SK-N-SH treated with all-trans-retinoic acid at 6 μM for 48 hours (cell line): ENCODE data around the gene NFKBIB.
A peak's percentile ranks its signal among the peaks of the same experiment; 100 is the strongest.
"Not testable (repeated sequence)": the region's sequence is repeated elsewhere in the genome, so short reads cannot be mapped to it uniquely, and the experiment has no call there.

ENCODE experiments used
- ATAC-seq: fragments of 200-7000 bp; cut with Tn5 transposase; 3 replicates; pipeline ENCODE4 v1.9.1; 2020; ENCODE audit warnings: mild to moderate bottlenecking, moderate library complexity
- ARNTL ChIP-seq: fragments of 450-650 bp; formaldehyde crosslinking; IDR thresholded peaks from 2 replicates; pipeline ENCODE4 v1.5.0; 2020; ENCODE audit warnings: low read depth, mild to moderate bottlenecking, moderate library complexity, borderline replicate concordance
- BACH2 ChIP-seq: fragments of 250-450 bp; sonication (Bioruptor Pico); IDR thresholded peaks from 2 replicates; pipeline ENCODE4 v1.9.0; 2021; ENCODE audit warnings: mild to moderate bottlenecking, borderline replicate concordance
- CSDC2 ChIP-seq: fragments of 250-450 bp; sonication (Bioruptor Pico); IDR thresholded peaks from 2 replicates; pipeline ENCODE4 v1.5.0; 2020; ENCODE audit warnings: mild to moderate bottlenecking, moderate library complexity
- ESRRG ChIP-seq: fragments of 250-450 bp; sonication (Bioruptor Pico); IDR thresholded peaks from 2 replicates; pipeline ENCODE4 v1.6.1; 2021; ENCODE audit warnings: mild to moderate bottlenecking
- GLIS3 ChIP-seq: fragments of 250-450 bp; sonication (Bioruptor Pico); IDR thresholded peaks from 2 replicates; pipeline ENCODE4 v1.5.0; 2020; ENCODE audit warnings: mild to moderate bottlenecking, moderate library complexity
- ISL1 ChIP-seq: fragments of 250-450 bp; sonication (Bioruptor Pico); IDR thresholded peaks from 2 replicates; pipeline ENCODE4 v2.1.2; 2022; ENCODE audit warnings: mild to moderate bottlenecking, moderate library complexity
- OSR1 ChIP-seq: fragments of 250-450 bp; sonication (Bioruptor Pico); IDR thresholded peaks from 2 replicates; pipeline ENCODE4 v1.8.0; 2022; ENCODE audit warnings: moderate library complexity, mild to moderate bottlenecking, inconsistent platforms
- PPARA ChIP-seq: fragments of 250-450 bp; sonication (Bioruptor Pico); IDR thresholded peaks from 2 replicates; pipeline ENCODE4 v1.5.0; 2020; ENCODE audit warnings: mild to moderate bottlenecking, borderline replicate concordance
- RARB ChIP-seq: fragments of 250-450 bp; sonication (Bioruptor Pico); IDR thresholded peaks from 2 replicates; pipeline ENCODE4 v1.8.0; 2021; ENCODE audit warnings: mild to moderate bottlenecking, moderate library complexity
- SNAI2 ChIP-seq: fragments of 250-450 bp; sonication (Bioruptor Pico); IDR thresholded peaks from 2 replicates; pipeline ENCODE4 v1.5.0; 2020; ENCODE audit warnings: mild to moderate bottlenecking, moderate library complexity
- TCF4 ChIP-seq: fragments of 250-450 bp; sonication (Bioruptor Pico); IDR thresholded peaks from 2 replicates; pipeline ENCODE4 v1.8.0; 2021; ENCODE audit warnings: mild to moderate bottlenecking, moderate library complexity, borderline replicate concordance
- TOX ChIP-seq: fragments of 250-450 bp; sonication (Bioruptor Pico); IDR thresholded peaks from 2 replicates; pipeline ENCODE4 v1.8.0; 2021; ENCODE audit warnings: mild to moderate bottlenecking, moderate library complexity, borderline replicate concordance
- ZC3H10 ChIP-seq: fragments of 250-450 bp; sonication (Bioruptor Pico); IDR thresholded peaks from 2 replicates; pipeline ENCODE4 v1.5.1; 2021; ENCODE audit warnings: mild to moderate bottlenecking, moderate library complexity
- ZFP3 ChIP-seq: fragments of 250-450 bp; sonication (Bioruptor Pico); IDR thresholded peaks from 2 replicates; pipeline ENCODE4 v1.5.0; 2020; ENCODE audit warnings: mild to moderate bottlenecking, moderate library complexity
- ZFP30 ChIP-seq: fragments of 450-650 bp; formaldehyde crosslinking; IDR thresholded peaks from 2 replicates; pipeline ENCODE4 v1.5.0; 2022; ENCODE audit warnings: mild to moderate bottlenecking, moderate library complexity
- ZNF70 ChIP-seq: fragments of 450-650 bp; formaldehyde crosslinking; IDR thresholded peaks from 2 replicates; pipeline ENCODE4 v1.5.0; 2020; ENCODE audit warnings: mild to moderate bottlenecking, moderate library complexity
- ZNF8 ChIP-seq: fragments of 450-650 bp; formaldehyde crosslinking; IDR thresholded peaks from 2 replicates; pipeline ENCODE4 v1.5.0; 2020; ENCODE audit warnings: mild to moderate bottlenecking, moderate library complexity
- TF ChIP-seq, protein P1 (sequence below): fragments of 250-450 bp; sonication (Bioruptor Pico); IDR thresholded peaks from 2 replicates; pipeline ENCODE4 v1.5.1; 2021; ENCODE audit warnings: mild to moderate bottlenecking, moderate library complexity
- TF ChIP-seq, protein P2 (sequence below): fragments of 250-450 bp; sonication (Bioruptor Pico); IDR thresholded peaks from 2 replicates; pipeline ENCODE4 v1.8.0; 2021; ENCODE audit warnings: low read depth, mild to moderate bottlenecking, moderate library complexity, borderline replicate concordance
- TF ChIP-seq, protein P3 (sequence below): fragments of 250-450 bp; sonication (Bioruptor Pico); IDR thresholded peaks from 2 replicates; pipeline ENCODE4 v1.5.1; 2020; ENCODE audit warnings: low read depth, mild to moderate bottlenecking, moderate library complexity
- TF ChIP-seq, protein P4 (sequence below): fragments of 250-450 bp; sonication (Bioruptor Pico); IDR thresholded peaks from 2 replicates; pipeline ENCODE4 v1.8.0; 2020; ENCODE audit warnings: mild to moderate bottlenecking, moderate library complexity, borderline replicate concordance
- TF ChIP-seq, protein P5 (sequence below): fragments of 250-450 bp; sonication (Bioruptor Pico); IDR thresholded peaks from 2 replicates; pipeline ENCODE4 v1.5.0; 2020; ENCODE audit warnings: mild to moderate bottlenecking, moderate library complexity

Gene NFKBIB

DNA sequence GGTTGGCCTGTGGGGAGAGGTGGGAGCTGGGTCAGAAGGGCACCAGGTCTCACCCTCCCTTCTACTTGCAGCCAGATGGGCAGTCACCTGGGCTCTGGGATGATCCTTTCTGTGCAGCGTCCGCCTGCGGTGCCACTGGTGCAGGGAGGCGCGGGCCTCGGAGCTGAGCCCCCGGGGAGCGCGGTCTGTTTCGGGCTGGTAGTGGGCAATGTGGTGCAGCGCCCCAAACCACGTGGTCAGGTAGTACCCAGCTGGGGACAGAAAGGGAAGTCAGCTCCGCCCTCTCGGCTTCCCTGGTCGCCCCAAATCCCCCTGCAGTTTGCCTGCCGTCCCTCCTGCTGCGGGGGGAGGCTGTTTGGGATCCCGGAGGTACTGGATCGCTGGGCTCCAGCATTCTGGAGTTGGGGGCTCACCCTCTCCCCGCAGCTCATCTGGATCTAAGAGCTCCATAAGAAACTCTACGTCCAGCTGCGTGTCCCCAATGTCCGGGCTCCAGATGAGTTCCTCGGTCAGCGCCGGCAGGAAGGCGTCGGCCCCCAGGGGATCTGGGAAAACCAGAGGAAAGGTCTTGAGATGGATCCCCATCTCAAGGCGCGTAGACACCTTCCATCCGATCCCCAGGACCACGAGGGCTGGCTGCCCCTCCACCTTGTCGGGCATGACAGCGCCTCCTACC lies 30.5 kb upstream of the NFKBIB start:
- no peak for TF ChIP-seq TCF4 (CRISPR knock-in tag)
- no peak for TF ChIP-seq OSR1
- no peak for TF ChIP-seq ZFP30 (CRISPR knock-in tag)
- TF ChIP-seq, protein P1, sequence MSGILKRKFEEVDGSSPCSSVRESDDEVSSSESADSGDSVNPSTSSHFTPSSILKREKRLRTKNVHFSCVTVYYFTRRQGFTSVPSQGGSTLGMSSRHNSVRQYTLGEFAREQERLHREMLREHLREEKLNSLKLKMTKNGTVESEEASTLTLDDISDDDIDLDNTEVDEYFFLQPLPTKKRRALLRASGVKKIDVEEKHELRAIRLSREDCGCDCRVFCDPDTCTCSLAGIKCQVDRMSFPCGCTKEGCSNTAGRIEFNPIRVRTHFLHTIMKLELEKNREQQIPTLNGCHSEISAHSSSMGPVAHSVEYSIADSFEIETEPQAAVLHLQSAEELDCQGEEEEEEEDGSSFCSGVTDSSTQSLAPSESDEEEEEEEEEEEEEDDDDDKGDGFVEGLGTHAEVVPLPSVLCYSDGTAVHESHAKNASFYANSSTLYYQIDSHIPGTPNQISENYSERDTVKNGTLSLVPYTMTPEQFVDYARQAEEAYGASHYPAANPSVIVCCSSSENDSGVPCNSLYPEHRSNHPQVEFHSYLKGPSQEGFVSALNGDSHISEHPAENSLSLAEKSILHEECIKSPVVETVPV (CRISPR knock-in tag), result no peak
- no peak for TF ChIP-seq CSDC2
- no peak for TF ChIP-seq ZFP3 (CRISPR knock-in tag)
- TF ChIP-seq, protein P2, sequence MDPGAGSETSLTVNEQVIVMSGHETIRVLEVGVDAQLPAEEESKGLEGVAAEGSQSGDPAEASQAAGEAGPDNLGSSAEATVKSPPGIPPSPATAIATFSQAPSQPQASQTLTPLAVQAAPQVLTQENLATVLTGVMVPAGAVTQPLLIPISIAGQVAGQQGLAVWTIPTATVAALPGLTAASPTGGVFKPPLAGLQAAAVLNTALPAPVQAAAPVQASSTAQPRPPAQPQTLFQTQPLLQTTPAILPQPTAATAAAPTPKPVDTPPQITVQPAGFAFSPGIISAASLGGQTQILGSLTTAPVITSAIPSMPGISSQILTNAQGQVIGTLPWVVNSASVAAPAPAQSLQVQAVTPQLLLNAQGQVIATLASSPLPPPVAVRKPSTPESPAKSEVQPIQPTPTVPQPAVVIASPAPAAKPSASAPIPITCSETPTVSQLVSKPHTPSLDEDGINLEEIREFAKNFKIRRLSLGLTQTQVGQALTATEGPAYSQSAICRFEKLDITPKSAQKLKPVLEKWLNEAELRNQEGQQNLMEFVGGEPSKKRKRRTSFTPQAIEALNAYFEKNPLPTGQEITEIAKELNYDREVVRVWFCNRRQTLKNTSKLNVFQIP (CRISPR knock-in tag), result no peak
- no peak for TF ChIP-seq TOX (CRISPR knock-in tag)
- no peak for TF ChIP-seq ZC3H10 (CRISPR knock-in tag)
- no peak for TF ChIP-seq PPARA (CRISPR knock-in tag)
- TF ChIP-seq ESRRG, result no peak
- TF ChIP-seq ZNF70 (CRISPR knock-in tag), result no peak
- TF ChIP-seq ARNTL (CRISPR knock-in tag), result no peak
- TF ChIP-seq, protein P3, sequence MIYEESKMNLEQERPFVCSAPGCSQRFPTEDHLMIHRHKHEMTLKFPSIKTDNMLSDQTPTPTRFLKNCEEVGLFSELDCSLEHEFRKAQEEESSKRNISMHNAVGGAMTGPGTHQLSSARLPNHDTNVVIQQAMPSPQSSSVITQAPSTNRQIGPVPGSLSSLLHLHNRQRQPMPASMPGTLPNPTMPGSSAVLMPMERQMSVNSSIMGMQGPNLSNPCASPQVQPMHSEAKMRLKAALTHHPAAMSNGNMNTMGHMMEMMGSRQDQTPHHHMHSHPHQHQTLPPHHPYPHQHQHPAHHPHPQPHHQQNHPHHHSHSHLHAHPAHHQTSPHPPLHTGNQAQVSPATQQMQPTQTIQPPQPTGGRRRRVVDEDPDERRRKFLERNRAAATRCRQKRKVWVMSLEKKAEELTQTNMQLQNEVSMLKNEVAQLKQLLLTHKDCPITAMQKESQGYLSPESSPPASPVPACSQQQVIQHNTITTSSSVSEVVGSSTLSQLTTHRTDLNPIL, result no peak
- TF ChIP-seq ZNF8 (CRISPR knock-in tag), result no peak
- TF ChIP-seq GLIS3, result no peak
- TF ChIP-seq, protein P4, sequence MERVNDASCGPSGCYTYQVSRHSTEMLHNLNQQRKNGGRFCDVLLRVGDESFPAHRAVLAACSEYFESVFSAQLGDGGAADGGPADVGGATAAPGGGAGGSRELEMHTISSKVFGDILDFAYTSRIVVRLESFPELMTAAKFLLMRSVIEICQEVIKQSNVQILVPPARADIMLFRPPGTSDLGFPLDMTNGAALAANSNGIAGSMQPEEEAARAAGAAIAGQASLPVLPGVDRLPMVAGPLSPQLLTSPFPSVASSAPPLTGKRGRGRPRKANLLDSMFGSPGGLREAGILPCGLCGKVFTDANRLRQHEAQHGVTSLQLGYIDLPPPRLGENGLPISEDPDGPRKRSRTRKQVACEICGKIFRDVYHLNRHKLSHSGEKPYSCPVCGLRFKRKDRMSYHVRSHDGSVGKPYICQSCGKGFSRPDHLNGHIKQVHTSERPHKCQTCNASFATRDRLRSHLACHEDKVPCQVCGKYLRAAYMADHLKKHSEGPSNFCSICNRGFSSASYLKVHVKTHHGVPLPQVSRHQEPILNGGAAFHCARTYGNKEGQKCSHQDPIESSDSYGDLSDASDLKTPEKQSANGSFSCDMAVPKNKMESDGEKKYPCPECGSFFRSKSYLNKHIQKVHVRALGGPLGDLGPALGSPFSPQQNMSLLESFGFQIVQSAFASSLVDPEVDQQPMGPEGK, result no peak
- no peak for TF ChIP-seq ISL1
- ATAC-seq, result no peak; the same call in 1 of the 3 replicates

DNA sequence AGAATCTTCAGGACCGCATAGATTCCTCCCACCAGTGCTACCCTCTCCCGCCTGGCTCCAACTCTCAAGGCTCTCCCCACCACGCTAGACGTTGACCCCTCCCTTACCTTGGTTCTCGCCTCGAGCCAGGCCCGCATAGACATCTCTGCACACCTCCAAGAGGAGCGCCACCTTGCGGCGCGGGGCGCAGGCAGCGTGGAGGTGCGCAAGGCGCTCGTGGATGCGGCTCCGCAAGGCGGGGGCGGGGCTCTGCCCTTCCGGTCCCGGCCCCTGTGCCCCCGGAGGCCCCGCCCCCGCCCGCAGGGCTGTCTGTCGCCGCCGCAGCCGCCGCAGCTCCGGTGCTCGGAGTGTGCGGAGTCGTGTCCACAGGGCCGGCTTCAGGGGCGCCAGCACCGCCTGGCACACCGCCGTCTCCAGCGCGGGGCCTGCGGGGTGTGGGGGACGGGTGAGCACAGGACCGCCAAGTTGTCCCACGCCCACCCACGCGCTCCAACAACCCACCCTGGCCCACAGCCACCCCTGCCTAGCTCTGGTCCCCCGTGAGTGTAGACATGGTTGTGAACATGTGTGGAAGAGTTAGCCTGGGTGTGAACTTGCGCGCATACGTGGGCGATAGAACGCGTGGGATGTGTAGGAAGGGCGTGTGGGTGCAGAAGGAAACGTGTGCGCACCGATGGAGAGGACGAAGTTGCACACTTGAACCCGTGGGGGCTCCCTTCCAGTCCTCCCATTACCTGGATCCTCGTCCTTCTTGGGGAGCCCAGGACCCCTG lies 29.7 kb upstream of the NFKBIB start:
- peak; percentile 95 for ATAC-seq
- TF ChIP-seq ZNF70 (CRISPR knock-in tag) (no peak), PPARA (CRISPR knock-in tag) (no peak), OSR1 (no peak), RARB (CRISPR knock-in tag) (no peak), SNAI2 (no peak), BACH2 (CRISPR knock-in tag) (no peak)
- TF ChIP-seq, protein P1 (CRISPR knock-in tag), result no peak

DNA sequence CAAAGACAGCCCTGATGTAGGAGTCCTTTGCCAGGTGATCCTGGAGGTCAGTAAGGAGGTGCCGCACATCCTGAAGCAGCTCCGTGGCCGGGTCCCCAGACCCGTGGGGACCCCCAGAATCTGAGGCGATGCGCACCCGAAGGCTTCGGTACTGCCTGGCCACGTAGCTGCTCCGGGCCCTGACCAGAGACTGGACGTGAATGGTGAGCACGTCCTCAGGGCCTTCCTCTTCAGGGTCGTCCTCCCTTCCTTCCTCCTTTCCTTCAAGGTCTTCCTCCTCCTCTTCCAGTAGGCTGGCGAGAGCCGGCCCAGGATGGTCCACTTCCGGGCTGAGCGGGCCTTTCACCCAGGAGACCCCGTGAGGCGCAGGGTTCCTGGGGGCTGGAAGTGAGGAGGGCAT lies 29.2 kb upstream of the NFKBIB start:
- no peak for ATAC-seq
- TF ChIP-seq, protein P5, sequence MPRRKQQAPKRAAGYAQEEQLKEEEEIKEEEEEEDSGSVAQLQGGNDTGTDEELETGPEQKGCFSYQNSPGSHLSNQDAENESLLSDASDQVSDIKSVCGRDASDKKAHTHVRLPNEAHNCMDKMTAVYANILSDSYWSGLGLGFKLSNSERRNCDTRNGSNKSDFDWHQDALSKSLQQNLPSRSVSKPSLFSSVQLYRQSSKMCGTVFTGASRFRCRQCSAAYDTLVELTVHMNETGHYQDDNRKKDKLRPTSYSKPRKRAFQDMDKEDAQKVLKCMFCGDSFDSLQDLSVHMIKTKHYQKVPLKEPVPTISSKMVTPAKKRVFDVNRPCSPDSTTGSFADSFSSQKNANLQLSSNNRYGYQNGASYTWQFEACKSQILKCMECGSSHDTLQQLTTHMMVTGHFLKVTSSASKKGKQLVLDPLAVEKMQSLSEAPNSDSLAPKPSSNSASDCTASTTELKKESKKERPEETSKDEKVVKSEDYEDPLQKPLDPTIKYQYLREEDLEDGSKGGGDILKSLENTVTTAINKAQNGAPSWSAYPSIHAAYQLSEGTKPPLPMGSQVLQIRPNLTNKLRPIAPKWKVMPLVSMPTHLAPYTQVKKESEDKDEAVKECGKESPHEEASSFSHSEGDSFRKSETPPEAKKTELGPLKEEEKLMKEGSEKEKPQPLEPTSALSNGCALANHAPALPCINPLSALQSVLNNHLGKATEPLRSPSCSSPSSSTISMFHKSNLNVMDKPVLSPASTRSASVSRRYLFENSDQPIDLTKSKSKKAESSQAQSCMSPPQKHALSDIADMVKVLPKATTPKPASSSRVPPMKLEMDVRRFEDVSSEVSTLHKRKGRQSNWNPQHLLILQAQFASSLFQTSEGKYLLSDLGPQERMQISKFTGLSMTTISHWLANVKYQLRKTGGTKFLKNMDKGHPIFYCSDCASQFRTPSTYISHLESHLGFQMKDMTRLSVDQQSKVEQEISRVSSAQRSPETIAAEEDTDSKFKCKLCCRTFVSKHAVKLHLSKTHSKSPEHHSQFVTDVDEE, result no peak
- no peak for TF ChIP-seq ZC3H10 (CRISPR knock-in tag)
- TF ChIP-seq TCF4 (CRISPR knock-in tag), result no peak
- no peak for TF ChIP-seq GLIS3

DNA sequence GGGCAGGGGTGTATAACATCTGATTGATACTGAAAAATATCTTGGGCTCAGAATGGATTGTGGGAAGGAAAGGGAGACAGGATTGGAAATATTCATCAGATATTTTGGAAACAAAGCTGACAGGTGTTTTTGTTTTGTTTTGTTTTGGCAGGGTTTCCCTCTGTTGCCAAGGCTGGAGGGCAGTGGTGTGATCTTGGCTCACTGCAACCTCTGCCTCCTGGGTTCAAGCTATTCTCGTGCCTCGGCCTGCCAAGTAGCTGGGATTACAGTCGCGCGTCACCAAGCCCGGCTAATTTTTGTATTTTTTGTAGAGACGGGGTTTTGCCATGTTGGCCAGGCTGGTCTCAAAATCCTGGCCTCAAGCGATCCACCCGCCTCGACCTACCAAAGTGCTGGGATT lies 26.4 kb upstream of the NFKBIB start:
- ATAC-seq, result not testable (repeated sequence)
